Activated CD4-positive, alpha-beta T cell treated with anti-CD3 and anti-CD28 coated beads, Interleukin-2, amount 50 U/mL, for 4 hours (primary cell): Measurements from ENCODE around the gene TBPL1.
A peak's percentile ranks its signal among the peaks of the same experiment; 100 is the strongest.
"Not testable (repeated sequence)": the region's sequence is repeated elsewhere in the genome, so short reads cannot be mapped to it uniquely, and the experiment has no call there.

Experiments used
- DNase-seq, 2 experiments: peaks; one replicate each; pipeline ENCODE4 v3.0.0-alpha.2; 2020

The TBPL1 gene

DNA sequence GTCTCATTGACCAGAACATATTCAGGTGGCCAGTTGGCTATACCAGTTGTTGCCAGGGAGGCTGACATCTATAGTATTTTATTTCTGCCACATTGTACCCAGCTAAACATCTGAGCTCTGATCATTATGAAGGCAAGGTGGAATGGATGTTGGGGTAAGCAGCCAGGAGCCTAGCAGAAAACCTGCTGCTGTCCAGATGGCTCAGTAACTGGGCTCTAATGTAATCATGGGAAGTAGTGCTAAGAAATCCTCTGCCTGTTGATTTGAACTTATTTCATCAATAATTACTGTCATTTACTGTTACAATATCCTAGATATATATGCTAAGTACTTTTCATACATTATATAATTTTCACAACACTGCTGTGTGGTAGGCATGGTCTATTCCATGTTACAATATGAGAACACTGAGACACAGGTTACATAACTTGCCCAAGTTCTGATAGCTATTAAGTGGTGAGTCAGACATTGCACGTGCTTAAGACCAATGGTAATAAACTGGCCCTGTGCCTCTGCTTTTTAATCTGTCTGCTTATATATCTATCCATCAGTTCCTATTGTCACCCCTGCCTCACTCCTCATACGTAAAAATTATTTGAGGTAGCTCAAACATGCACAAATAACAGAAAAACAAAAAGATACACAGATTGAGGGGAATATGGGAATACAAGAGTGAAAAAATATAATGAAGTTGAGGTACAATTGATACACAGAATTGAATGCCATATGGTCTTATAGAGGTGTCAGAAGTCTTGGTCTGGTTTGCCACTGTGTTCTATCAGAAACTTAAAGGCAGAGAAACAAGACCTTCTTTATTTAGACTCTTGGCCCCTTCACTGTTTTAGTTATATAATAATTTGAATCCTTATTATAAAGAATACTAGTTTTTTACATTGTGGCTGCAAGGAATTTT, 25.2 kb downstream of the TBPL1 start:
- DNase-seq, result no peak

DNA sequence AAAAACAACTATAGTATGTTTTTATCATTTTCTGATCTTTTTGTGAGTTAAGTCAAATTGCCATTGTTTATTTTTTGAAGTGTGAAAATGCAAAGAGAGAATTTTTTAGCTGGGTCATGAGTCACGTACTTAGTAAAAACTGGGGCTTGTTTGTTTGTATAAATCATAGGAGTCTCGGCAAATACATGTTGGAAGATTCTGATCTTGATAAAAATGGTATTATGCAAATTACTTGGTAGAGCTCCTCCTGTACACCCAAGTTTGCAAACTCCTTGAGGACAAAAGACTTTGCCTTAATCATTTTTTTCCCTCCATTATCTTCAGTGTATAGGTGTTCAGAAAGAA, 25.8 kb downstream of the TBPL1 start:
- no peak for DNase-seq

DNA sequence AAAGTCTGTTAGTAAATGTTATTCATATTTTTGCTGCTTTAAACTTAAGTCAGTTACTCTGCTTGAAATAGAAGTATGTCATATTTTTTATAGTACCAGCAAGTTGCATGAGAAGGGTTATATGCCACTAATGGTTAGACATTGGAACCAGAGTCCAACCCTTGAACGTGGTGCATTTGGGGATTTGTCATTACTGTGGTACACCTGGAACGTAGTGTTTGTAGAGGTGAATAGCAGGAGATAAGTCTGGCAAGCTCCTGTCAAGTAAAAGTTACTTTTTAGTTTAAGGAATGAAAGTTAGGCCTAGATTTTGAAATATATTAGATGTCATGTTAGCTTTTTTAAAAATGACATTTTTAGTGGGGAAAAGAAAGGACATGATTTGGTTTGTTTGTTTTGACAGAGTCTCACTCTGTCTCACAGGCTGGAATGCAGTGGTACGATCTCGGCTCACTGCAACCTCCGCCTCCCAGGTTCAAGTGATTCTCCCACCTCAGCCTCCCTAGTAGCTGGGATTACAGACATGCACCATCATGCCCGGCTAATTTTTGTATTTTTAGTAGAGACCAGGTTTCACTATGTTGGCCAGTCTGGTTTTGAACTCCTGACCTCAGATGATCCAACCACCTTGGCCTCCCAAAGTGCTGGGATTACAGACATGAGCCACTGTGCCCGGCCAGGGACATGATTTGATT, 26.4 kb downstream of the TBPL1 start:
- not testable (repeated sequence) for DNase-seq

DNA sequence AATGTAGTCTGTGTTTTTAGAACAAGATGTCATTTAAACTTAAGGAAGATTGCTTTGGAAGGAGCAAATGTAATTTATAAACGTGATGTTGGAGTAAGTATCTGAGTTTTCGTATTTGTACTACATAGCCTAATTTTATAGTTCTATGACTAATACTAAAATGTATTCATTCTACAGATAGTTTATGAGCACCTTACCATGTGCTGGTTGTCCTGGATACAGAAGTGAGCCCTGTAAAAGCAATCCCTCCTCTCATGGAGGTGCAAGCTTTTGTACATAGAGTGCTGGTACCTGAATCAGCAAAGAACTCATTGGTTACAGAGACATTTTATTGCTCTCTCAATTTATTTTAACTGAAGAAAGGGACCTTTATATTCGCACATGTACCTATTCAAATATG, 27.1 kb downstream of the TBPL1 start:
- DNase-seq, result no peak

DNA sequence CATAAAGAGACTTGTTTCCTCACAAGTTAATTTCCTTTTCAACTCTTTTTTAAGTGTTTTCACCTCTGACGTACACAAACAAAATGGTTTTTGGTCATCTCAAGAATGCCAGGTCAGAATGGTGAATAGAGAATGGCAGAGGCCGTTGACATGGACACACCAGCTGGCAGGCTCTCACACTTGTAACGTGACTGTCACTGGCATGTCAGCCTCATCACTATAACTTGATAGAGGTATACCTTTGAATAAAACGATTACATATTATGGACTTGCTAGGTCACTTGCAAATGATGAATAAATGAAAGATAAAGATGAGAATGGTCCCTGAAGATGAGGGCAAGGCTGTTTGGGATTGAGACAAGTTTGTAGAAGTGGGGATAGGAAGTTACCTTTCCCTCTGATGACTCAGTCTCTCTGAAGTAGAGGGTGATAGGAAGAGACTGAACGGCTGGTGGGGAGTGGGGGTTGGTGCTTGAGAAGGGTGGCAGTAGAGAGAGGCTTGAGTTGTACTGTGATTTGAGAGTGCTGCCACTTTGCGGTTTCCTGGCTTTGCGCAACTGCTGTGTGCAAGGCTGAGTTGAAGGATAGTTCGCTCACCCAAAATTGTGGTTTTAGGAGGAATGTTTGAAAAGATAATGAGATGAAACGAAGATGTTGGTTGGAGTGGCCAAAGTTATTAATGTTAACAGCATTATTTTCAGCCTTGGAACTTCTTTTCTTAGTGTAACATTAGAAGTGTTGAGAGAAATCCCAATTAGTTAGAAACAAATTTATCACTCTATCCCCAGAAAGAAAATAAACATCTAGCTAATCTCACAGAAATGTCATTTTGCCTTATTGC, 30.3 kb downstream of the TBPL1 start:
- DNase-seq, result peak; percentile 32 to 34

DNA sequence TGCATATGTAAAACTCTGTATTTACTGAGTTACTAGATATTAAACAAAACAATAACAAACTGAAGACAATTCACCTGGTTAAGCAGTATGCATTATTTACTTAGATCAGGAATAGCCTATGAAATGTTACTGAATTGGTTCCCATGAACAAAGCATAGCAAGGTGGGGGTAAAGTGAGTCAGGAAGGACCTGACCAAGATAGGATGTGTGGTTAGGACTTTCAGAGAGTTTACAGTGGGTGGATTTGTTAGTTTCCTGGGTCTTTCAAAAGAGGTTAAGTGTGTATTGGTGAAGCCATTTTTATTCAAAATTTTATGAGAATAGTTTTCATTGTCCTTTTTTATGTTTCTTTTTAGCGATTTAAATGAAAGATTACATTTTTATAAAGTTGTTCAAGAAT, 32.9 kb downstream of the TBPL1 start:
- no peak for DNase-seq

DNA sequence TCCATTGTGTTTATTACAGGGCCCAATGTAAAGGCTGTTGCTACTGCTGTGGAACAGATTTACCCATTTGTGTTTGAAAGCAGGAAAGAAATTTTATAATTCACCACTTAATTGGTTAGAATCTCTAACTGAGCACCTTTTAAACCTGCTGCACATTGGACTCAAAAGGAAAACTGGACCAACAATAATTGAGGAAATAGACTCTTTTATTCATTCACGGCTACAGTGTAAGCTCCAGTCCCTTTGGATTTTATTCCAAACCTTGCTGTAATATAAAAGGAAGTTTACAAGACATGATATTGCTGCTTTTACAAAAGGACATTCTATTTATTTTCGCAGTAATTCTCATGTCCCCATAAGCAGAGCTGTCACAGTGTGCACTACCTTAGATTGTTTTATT, 33.9 kb downstream of the TBPL1 start:
- DNase-seq, result no peak

DNA sequence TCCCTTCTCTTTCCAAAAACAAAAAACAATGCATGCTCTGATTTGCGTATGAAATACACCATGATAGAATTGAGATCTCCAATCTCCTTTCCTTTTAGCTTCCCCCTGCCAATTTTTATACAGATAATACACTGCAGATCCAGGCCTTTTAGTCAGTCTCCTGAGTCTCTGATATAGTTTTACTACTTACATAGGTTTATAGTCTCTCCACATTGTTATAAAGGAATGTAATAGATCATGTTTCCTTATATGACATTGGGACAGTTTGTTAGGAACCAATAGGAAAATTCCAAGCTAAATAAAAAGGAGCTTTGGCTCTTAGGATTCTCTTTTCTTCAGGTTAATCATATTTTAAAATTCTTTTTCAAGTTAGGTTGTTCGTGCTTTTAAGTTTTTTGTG, 36.5 kb downstream of the TBPL1 start:
- DNase-seq, result no peak

DNA sequence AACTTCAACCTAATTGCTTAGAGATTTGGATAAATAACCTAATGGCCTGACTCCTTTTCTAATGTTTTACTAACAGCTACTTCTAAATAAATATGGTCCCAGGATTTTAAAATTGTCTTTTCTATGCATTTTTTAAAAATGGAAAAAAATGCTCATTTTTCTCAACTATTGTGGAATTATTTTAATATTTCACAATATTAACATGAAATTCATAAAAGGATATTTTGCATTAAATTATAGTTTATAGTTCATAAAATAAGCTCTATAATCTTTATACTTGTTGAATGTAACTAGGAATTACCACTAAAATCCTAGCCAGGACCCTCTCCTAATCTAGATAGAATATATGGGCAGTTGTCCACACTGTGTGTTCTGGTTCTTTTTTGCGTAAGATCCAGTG, 37.3 kb downstream of the TBPL1 start:
- no peak for DNase-seq

DNA sequence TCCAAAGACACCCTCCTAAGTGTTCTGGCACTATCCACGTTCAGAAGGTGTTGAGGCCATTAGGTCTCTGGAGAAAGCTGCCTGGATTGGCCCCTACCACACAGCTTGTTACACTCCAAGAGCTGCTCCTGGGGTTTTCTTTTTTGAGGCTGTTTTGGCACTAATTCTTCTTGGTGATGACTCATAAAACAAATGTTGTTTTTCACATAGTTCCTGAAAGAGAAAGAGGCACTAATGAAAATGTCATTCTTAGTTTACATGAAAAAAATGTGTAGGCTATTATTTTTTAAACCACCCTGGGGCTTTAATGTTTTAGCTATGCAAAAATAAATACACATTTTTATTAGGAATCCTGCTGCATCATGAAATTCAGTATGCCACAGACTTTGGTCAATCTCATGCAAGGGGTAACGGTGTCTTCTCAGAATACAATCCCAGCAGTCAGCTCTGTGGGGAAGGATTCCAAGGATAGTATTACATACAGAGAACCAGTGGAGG, 38.1 kb downstream of the TBPL1 start:
- DNase-seq, result no peak

DNA sequence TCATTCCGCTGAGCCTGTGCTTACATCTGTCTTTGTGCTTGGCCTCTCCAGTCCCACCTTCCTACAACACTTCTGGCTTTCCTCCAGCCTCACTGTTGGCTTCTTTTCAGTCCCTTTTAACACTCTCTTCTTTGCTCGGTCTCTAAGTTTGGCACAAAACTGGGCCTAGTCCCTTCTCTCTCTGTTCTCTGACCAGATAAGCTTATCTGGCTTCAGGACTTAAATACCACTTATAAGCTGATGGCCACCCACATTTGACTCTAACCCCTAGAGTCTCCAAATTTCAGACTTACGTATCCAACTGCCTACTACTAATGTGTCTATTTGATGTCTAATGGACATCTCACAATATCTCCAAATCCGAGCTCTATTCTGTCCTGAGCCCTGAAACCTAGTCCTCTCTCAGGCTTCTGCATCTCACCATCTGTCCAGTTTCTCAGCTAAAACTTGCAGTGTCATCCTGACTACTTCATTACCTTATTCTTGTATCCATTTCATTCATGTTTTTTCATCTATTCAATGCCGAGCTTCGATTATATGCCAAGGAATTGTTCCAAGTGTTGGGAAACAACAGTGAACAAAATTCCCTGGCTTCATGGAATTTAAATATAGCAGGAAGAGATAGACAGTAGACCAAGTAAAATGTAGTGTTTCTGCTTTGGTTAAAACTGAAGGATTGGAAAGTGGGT, 40.1 kb downstream of the TBPL1 start:
- DNase-seq, result no peak

DNA sequence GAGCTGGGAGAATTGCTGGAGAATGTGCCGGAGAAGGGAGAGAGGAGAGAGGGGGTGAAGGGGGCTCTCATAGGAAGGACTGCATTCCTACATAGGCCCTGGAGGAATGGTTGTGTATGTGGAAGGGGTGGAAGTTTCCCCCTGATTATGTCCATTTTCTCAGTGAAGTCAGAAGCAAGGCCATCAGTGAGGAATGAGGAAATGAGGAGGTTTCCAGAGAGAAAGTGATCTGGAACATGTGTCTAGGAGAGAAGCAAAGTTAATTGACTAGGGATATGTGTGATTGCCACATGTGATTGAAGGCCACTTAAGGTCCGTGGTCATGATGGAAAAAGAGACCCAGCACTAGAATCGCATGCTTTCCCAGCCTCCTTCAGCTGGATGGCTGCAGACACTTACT, 42.3 kb downstream of the TBPL1 start:
- no peak for DNase-seq

DNA sequence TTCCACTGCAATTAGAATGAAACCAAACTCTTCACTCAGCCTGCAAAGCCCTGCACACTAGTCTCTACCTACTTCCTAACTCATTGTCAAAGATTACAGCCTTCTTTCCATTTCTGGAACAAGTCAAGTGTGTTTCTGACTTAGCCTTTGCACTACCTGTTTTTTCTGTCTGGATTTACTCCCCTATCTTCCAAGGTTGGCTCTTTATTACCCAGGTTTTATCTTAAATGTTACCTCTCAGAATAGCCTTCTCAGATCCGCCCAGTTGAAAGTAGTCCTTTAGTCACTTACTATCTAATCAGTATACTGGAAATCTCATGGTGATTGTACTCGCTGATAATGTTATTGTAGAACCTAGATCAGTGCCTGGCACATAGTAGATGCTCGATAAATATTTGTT, 42.7 kb downstream of the TBPL1 start:
- DNase-seq, result no peak

DNA sequence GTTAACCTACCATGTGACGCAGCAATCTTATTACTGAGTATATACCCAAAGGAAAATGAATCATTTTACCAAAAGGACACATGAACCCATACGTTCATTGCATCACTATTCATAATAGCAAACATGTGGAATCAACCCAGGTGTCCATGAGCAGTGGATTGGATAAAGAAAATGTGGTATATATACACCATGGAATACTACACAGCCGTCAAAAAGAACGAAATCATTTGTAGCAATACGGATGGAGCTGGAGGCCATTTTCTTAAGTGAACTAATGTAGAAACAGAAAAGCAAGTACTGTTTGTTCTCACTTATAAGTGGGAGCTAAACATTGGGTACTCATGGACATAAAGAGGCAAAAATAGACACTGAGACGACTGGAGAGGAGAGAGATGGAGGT, 44.2 kb downstream of the TBPL1 start:
- DNase-seq, result no peak

DNA sequence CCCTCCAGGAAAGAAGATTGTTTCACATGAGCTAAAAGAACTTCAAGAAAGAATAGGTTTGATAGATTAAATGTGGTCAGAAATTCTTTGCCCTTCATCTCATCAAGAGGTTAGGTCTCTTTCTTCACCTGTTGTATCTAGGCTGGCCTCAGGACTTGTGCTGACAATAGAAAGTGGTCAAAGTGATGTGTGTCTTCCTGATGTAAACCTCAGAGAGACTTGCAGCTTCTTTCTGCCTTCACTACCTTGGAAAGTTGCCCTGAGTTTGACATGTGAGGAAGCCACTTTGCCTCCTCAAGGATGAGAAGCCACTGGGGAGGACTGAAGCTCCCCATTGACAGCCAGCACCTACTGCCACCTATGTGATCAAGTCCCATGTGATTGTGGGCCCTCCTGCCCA, 46.3 kb downstream of the TBPL1 start:
- DNase-seq, result no peak

DNA sequence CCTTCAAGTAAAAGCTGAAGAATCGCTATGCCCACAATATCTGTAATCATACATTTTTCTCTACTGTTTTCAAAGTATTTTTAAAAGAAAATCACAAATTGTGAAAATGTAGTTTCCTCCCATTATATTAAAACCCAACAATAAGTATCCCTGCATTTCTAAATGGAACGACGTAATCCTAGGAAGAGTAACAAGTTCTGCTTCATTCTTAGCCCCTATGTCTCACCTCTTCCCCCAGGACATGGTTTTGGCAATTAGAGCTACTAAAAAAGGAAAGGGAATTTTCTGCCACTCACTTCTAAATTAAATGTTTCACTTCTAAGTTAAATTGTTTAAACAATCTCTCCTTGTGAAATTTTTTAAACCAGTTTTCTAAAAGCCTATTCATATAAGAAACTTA, 47.4 kb downstream of the TBPL1 start:
- DNase-seq, result no peak

DNA sequence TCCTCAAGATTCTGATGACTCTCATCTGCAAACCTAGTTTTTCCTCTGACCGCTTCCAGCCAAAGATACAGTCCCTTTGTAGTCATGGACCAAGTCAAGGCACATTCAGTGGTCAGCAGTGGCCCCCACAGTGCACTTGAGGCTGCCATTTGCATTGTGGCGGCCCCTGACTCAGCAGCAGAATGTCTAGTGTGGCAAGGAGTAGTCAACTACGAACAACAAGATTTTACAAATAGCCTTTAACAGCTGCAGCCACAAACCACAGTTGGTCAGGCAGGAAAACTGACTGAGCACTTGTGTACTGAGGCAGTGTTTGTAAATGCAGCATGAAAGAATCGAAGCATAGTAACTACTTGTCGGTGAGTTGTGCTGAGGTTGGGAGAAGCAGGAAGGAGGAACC, 49.8 kb downstream of the TBPL1 start:
- DNase-seq, result no peak

DNA sequence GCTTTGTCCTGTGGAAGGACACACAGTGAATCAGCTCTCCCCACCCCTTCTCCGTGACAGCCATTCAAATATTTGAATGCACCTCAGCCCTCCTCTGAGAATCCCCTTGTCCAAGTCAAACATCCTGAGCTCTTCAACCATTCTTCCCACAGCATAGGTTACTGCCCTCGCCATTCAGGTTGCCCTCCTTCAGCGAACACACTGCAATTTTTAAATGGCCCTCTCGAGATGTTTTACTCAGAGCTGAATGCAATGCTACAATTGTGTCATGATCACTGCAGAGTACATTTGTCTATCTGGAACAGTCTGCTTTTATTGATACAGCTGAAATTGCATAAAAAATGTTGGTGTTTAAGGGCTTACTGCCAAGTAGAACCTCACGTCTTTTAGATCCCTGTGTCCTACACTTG, 50.5 kb downstream of the TBPL1 start:
- no peak for DNase-seq

DNA sequence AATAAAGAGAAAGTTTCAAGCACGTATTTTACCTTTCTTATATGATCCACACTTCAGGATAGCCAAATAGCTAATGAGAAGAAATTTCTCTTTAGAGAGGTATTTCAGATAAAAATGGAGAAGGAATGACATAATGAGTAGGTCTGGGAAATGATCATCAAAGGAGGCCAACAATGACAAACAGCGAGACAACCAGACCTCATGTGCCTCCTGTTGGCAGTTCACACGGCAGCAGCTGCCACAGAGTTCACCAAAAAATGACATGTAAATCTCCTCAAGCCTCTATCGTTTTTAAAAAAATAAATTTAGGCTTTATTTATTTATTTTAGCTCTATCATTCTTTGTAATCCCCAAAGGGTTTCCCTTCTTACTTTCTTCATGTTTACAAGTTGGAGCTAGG, 51.7 kb downstream of the TBPL1 start:
- no peak for DNase-seq

DNA sequence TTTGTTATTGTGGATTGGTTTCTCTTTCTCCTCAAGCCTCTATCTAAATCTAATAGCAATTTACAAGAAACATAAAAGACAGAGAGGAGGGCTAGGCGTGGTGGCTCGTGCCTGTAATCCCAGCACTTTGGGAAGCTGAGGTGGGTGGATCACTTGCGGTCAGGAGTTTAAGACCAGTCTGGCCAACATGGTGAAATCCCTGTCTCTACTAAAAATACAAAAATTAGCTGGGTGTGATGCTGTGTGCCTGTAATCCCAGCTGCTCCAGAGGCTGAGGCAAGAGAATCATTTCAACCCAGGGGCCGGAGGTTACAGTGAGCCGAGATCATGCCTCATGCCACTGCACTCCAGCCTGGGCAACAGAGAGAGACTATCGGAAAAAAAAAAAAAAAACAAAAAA, 52.8 kb downstream of the TBPL1 start:
- no peak for DNase-seq

DNA sequence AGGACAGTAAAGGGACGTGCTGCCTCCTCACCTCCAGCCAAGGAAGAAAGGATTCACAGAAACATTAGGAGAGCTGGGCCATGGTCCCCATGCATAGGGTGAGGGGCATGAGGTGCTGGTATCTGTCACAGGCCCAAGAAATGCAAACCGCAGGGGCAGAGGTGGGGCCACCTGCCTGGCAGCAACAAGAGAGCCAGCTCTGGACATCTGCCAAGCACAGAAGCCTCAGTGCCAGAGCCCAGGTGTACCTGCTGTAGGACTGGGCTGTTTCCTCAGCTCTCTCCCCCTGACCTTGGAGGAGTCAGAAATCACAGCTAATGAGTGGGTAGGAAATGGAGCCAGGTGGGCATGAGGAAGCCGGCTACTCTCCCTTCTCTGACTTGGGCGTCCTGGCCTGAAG, 54.1 kb downstream of the TBPL1 start:
- no peak for DNase-seq

DNA sequence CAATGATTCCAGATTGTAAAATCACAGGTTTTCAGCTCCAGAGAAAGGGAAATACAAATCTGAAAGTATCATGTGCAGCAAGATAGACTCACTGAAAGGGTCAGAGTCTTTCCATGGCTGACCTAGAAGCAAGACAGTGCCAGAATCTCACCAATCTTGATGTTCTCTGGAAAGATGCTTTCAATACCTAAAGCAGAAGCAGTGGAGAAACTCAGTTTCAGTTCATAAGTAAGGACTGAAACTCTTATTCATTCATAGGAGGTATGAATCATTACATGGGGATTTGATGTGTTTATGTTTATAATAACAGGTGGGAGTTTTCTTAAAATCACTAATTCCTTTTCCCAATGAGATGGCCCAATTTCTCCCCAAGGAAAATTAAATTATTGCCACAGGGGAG, 56.9 kb downstream of the TBPL1 start:
- no peak for DNase-seq

DNA sequence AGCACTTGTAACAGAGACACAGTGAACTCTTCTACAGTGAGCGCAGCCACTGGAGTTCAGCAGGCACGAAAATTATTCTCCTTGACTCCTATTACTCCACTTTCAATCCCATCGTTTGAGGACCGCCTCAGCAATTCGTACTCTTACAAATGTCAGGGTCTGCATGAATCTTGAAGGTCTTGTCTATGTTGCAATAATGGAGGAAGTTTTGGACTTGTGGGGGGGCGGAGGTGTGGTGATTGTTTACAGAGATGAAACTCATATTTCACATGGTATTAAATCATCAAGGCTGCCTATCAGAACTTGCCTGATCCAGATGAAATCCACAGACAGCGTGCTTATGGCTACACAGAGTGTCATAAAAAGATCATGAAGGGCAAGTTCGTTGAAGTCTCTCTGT, 57.4 kb downstream of the TBPL1 start:
- no peak for DNase-seq
